HG02884 (cell line): ENCODE results near the gene E4F1.
"Not testable (repeated sequence)": the region's sequence is repeated elsewhere in the genome, so short reads cannot be mapped to it uniquely, and the experiment has no call there.

Source experiments
- ATAC-seq: cut with Tn5 transposase; IDR thresholded peaks from one replicate; pipeline ENCODE4 v1.9.1; 2021; ENCODE audit warnings: mild to moderate bottlenecking, moderate library complexity; ENCODE audit not compliant: unreplicated experiment

E4F1 gene

GRCh38 chr16:2189252-2189893 lies 34.0 kb upstream of the E4F1 start:
- no peak for ATAC-seq

DNA sequence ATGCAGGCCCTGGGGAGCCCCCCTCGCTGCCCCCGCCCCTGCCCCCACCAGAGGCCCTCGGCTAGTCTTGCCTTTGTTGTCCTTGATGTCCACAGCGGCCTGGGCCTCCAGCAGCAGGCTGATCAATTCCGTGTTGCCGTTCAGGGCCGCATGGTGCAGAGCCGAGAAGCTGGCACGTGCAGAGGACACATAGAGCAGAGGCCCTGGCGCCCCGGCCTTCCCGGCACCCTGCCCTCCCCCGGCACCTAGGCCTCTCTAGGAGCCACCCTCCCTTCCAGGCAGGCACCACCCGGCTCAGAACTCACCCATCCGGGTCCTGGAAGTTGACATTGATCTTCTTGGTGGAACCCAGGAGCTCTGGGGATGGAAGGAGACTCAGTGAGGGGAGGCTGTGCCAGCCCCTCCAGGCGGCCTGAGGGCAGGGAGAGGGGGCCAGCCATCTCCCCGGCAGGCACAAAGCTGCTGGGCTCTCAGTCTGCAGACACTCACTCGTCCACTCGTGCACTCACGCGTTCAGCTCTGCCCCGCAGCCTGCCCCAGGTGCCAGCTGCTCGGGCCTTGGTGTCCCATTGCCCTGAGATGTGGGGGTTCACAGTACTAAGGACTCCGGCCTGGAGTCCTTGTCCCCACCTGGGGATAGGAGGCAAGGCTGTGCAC lies 33.3 kb upstream of the E4F1 start:
- no peak for ATAC-seq

GRCh38 chr16:2190659-2191445 lies 32.5 kb upstream of the E4F1 start:
- no peak for ATAC-seq

DNA sequence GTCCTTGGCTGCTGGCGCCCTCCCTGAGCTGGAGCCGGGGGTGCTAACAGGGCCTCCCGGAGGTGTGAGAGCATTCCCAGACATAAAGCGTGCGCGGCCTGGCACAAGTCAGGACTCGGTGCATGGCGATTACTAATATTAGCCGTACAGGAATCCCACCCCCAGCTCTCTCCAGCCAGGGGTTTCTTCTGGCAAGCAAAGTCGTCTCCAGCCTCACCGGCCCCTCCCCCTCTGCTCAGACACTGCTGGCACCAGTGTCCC lies 32.0 kb upstream of the E4F1 start:
- ATAC-seq, result no peak

DNA sequence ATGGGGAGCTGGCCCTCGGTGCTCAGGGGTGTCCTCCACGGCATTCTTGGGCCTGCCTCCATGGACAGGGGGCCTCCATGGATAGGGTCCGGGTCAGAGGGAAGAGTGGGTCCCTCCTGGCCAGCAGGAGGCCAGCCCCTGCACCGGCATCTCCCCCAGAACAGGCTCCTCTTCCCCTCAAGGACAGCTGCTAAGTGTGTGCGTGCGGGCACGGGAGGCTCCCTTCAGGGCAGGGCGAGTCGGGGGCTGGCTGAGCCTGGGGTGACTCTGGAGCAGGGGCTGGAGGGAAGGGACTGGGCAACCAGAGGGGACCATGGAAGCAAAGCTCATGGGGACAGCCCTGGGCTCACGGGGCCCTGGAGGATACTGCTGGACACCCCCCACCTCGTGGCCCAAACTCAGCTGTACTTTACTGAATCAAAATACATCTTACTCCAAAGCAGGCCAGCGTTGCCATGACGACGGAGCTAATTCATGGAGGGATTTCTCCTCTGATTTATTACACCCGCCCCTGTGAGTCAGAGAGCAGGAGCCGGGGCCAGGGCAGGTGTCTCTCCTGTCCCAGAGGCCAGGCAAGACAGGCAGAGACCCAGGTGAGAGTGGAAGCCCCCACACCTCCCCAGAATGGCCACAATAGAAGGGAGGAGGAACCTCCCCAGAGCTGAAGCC lies 29.1 kb upstream of the E4F1 start:
- no peak for ATAC-seq

GRCh38 chr16:2194852-2195321 lies 28.5 kb upstream of the E4F1 start:
- ATAC-seq, result no peak

DNA sequence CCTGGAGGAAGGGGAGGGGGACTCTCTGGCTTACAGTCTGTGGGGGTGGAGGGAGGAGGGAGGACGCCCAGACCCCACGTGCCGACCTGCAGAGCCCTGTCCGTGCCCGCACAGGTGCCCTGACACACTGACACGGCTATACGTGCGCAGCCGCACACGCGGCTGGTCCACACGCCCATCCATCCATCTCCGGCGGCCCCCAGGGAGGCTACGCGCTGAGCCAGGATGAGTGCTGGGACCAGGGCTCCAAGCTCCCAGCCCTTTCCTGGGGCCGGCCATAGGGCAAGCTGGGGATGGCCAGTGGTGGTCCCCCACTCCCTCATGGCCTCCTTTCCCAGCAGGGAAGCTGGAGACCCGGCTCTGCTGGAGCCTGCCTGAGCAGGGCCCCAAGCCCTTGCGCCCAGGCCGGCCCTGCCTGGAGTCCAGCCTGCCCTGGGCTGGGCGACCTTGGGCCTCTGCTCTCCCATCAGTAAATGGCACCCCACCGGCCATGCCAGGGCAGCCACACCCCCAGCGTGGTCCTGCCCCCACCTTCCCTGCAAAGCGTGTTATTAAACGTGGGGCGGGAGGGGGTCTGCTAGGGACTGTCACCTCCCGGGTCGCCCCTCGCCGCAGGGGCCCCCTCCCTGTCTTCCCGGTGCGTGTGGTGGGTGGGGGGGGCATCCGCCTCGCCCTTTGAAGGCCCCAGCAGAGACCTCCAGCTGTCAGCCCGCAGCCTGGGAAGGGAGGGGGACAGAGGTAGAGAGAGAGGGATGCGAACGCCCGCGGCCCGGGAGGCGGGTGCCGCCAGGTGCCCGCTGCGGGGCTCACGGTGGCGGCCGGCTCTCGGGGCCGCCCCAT lies 27.8 kb upstream of the E4F1 start:
- ATAC-seq, result no peak

DNA sequence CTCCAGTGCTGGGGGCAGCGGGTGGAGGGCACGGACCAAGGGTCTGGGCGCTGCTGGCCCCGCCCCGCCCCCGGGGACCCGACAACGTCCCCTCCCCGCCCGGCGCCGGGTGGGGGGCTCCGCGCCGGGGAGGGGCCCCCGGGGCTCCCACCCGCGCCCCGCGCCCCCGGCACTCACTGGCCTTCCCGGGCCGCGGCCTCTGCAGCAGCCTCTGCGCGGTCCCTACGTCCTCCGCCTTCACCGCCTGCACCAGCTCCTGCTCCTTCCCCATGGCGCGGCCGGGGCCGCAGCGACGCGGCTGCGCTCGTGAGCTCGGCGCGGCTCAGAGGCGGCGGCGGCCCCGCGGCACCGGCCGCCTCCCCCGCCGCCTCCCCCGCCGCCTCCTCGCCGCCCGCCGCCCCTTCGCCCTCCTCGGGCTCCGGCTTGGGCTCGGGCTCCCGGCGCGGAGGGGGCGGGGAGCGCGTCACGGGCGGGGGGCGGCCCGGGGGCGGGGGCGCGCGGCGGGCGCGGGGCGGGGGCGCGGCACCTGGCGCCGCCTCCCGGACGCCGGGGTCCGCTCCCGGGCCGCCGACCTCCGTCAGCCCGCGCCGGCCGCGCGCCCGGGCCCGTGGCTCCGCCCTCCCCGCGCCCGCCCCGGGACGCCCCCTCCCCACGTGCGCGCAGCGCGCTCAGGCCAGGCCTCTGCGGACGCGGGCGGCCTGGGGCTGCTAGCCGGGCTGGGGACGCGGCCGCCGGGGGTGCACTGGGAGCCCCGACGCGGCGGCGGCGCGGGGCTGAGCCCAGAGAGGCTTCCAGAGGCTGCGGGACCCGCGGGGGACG lies 27.0 kb upstream of the E4F1 start, which contains the start of gene CASKIN1:
CASKIN1 (minus strand) TSS at position 444 of the 819 bp plus-strand sequence; CDS start at position 271, 173 bp downstream.
- ATAC-seq, result no peak

DNA sequence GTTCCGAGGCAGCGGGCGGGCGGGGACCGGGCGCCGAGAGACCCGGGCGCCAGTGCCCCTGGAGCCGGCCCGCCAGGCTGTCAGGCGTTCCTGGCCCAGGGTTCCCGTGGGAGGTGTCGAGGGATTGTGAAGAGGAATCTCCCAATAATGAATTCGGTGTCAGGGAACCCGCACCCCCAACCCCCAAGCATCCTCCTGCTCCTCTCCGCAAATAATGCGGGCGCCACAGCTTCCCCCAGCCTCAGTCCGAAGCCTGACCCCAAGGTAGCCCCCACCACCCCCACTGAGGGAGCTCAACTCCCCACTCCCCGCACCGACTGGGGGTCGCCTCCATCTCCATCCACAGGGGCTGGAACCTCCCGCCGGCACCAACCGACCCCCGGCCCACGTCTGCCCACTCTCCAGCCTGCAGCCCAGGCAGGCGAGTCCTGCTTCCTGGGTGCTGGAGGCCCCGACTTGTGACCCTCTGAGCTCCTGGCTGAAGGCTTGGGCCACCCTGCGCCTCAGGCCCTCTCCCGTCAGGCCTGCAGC lies 26.3 kb upstream of the E4F1 start:
- ATAC-seq, result no peak

DNA sequence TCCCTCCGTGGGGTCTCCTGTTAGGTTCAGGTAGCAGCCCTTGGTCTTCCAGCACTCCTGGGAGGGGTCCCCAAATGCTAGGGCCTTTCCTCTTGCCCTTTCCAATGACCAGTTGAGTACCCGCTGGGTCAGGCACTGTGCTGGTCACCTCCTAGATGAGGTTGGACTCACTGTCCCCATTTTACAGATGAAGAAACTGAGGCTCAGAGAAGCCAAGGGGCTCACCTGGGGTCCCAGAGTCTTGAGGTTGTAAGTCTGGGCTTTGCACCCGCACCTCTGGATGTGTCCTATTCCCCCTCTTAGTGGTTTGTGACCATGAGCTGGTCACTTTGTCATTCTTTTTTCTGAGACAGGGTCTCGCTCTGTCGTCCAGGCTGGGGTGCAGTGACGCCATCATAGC lies 25.6 kb upstream of the E4F1 start:
- no peak for ATAC-seq

DNA sequence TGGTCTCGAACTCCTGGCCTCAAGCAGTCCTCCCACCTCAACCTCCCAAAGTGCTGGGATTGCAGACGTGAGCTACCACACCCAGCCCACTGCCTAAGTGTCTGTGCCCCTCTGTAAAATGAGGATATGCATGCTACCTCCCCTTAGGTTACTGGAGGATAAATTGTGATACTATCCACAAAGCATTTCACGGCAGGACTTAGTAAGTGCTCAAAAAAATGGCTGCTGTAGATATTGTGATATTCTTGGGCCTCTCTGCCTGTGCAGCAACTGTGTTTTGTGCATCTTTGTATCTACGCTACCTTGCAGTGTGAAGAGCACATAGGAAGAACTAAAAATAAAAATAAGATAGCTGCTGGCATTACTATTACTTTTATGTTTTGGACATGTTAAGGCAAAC lies 25.1 kb upstream of the E4F1 start:
- ATAC-seq, result no peak

DNA sequence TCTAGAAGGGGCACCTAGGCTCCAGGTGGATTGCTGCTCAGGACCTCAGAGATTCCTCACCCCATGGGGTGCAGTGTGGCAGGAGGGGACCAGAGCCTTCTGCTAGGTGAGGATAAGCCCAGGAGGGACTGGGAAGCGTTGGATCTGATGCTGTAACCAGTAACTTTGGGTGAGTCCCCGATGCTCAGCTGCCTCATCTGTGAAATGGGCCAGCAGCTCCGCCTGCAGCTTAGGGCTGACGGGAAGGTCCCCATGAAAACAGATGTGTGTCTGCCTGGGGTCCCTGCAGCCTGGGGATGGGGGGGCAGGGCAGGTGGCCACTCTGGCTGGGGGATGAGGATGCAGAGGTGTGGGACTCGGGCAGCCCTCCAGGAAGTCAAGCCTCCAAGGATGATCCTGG lies 24.3 kb upstream of the E4F1 start:
- ATAC-seq, result no peak

DNA sequence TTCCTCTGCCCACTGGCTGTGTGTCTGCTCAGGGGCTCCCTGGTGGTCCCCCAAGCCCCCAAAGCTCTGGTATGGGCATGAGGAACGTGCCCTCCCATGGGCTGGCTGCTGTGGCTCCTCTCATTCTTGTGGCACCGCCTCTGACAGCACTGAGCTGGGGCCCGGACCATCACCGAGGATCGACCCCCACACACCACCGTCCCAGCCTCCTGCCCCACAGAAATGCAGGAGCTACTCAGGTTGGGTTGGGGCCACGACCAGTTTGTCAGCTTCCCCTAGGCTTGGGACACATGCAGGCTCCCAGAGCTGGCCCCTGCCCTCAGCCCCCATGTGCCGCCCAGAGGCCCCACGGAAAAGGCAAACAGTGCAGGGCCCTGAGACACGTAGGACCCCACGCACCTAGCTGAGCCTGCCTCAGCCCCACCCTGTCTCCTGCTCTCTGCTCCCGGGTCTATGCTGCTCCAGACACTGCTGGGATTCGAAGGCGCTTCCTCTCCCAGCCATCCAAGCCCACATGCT lies 23.7 kb upstream of the E4F1 start:
- no peak for ATAC-seq

GRCh38 chr16:2200313-2200712 lies 23.1 kb upstream of the E4F1 start:
- no peak for ATAC-seq

DNA sequence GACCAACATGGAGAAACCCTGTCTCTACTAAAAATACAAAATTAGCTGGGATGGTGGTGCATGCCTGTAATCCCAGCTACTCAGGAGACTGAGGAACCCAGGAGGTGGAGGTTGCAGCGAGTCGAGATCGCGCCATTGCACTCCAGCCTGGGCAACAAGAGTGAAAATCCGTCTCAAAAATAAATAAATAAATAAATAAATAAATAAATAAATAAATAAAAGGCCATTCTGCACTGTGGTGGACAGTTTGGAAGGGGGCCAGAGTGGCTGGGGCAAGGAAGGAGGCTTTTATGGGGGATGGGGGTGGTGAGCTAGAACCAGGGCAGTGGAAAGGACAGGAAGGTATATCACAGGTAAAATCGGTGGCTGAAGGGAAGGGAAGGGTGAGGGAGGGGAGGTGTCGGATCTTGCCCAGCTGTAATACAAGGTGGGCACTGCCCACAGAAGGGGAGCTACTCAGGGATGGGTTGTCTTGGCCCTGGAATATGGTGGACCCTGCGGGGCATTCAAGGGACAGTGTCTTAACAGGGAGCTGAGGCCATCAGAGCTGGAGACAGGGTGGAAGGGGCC lies 20.2 kb upstream of the E4F1 start:
- ATAC-seq, result not testable (repeated sequence)

- no peak for ATAC-seq
Observed at GRCh38 chr16:2204416-2205103, 18.8 kb upstream of the E4F1 start.

DNA sequence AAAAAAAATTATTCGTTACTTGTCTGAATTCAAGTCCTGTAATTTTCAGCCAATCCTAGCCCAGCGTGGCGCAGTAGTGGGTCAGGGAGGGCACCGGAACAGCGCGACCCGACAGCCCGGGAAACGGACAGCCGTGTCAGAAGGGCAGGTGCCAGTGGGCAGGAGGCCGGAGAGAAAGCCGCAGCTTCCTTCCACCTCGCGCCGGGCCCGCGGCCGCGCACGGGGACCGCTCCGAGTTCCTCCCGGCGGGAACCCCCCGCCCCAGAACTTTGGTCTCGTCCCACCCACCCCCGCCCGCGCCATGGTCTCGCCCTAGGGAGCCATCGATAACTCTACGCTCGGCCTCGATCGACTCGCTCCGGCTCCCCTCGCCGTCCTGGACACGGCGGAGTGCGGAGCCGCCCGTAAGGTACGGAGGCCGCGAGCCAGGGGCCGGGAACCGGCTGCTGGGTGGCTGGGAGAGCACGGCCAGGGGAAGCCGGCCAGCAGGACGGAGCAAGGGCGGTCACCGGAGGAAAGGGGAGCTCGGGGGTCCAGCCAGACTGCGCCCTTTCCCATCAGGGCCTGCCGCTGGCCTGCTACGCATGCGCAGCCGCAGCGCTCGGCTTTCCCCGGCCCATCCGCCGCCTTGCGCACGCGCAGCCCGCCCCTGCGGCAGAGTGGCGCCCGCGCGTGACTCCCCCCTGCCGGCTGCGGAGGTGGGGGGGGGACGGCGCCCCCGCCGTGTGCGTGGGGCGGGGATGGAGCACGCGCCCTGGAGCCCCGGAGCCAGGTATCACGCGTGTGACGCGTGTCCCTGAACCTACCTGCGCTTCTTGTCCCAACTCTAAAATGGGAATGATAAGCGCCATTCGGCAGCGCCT lies 18.1 kb upstream of the E4F1 start, which contains the start of gene MLST8:
MLST8 (plus strand) TSS at position 351 of the 863 bp plus-strand sequence. CDS start 632 bp downstream, outside the sequence.
- no peak for ATAC-seq
